SK-N-MC (cell line): ENCODE results near the gene PRTFDC1.

Experiments
- DNase-seq: peaks from one replicate; pipeline ENCODE4 v3.0.0-alpha.2; 2011; ENCODE audit warnings: low read depth, low spot score
- H3K27ac ChIP-seq: fragments of 200-600 bp; sonication (generic); 2 replicates; pipeline ENCODE4 v1.5.1; 2016; ENCODE audit warnings: mixed run types
- H3K36me3 ChIP-seq: fragments of 200-600 bp; sonication (generic); 2 replicates; pipeline ENCODE4 v1.6.1; 2017; ENCODE audit warnings: antibody characterized with exemption, low read length, mixed read lengths; ENCODE audit not compliant: insufficient read depth
- H3K4me3 ChIP-seq: fragments of 200-600 bp; sonication (generic); 2 replicates; pipeline ENCODE4 v1.5.1; 2016
- H3K9ac ChIP-seq: fragments of 200-600 bp; sonication (generic); 2 replicates; pipeline ENCODE4 v1.8.0; 2017; ENCODE audit warnings: mixed run types, mixed read lengths; ENCODE audit not compliant: insufficient read length
- H3K9me3 ChIP-seq: fragments of 200-600 bp; sonication (generic); 2 replicates; pipeline ENCODE4 v1.6.1; 2017; ENCODE audit warnings: low read depth, mild to moderate bottlenecking, antibody characterized with exemption, low read length, moderate library complexity, mixed read lengths
- EZH2 ChIP-seq: fragments of 200-600 bp; sonication (generic); IDR thresholded peaks from one replicate; pipeline ENCODE4 v1.6.1; 2017; ENCODE audit warnings: antibody characterized with exemption
- FOXP2 ChIP-seq: optimal IDR thresholded peaks from 2 replicates; pipeline ENCODE3; 2011; ENCODE audit warnings: mild to moderate bottlenecking, moderate library complexity; ENCODE audit not compliant: insufficient read depth; ENCODE audit errors: extremely low read length, control extremely low read depth
- POLR2AphosphoS5 ChIP-seq: IDR thresholded peaks from 2 replicates; pipeline ENCODE4 v1.6.1; 2012; ENCODE audit warnings: mild to moderate bottlenecking, low read depth, low read length, borderline replicate concordance

Gene PRTFDC1, protein sequence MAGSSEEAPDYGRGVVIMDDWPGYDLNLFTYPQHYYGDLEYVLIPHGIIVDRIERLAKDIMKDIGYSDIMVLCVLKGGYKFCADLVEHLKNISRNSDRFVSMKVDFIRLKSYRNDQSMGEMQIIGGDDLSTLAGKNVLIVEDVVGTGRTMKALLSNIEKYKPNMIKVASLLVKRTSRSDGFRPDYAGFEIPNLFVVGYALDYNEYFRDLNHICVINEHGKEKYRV

DNA sequence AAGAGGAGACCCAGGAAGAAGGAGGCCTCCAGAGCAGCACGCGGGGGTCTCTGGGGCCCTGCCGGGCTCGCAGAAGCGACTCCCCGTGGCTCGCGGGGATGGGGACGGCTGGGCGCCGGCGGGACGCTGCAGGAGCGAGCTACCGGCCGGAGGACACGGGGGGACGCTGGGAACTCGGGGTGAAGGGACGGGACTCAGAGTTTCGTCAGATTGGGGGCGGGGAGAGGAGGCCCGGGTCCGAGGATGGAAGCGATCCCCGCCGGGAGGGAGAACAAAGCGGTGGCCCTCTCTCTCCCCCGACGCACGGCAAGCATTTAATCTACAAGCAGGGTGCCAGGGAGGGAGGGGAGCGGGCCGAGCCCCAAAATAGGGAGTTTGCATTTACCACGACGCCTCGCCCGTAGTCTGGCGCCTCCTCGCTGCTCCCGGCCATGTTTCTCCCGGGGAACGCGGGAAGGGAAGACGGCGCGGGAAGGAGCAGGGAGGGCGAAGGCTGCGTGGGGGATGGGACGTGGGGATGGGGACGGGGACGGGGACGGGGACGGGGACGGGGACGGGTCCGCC, at the start of gene PRTFDC1:
Gene PRTFDC1 (minus strand): TSS at position 464 of the 564 bp plus-strand sequence. CDS start 31 bp downstream, at position 433.
- Histone ChIP-seq H3K9ac (peak within 1 kb of the TSS; percentile 5), H3K4me3 (peak within 1 kb of the TSS; percentile 58), H3K9me3 (no peaks in the 10 kb centered on the region), H3K36me3 (no peaks in the 10 kb centered on the region), H3K27ac (peak within 1 kb of the TSS; percentile 62; the same call in 1 of the 2 replicates)
- no peak for TF ChIP-seq FOXP2
- no peak for TF ChIP-seq POLR2AphosphoS5
- TF ChIP-seq EZH2: no peak
- DNase-seq: no peak

DNA sequence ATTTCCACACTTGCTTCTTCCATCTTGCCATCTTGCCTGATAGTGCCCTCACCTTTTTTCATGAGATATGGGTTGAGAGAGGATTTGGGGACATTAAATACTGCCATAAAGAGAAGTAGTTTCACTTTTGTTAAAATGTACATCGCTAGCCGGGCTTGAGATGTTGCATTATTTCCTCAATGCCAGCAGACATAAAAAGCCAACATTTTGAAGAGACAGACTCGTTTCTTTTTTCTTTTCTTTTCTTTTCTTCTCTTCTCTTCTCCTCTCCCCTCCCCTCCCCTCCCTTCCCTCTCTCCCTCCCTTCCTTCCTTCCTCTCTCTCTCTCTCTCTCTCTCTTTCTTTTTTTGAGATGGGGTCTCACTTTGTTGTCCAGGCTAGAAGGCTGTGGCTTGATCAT, 45.6 kb upstream of the PRTFDC1 start:
- Histone ChIP-seq H3K27ac (no peak overlapping the region), H3K9me3 (no peaks in the 10 kb centered on the region), H3K4me3 (no peak overlapping the region), H3K36me3 (no peaks in the 10 kb centered on the region), H3K9ac (no peak overlapping the region)
- DNase-seq: no peak
- TF ChIP-seq FOXP2 (no peak), POLR2AphosphoS5 (no peak), EZH2 (no peak)

DNA sequence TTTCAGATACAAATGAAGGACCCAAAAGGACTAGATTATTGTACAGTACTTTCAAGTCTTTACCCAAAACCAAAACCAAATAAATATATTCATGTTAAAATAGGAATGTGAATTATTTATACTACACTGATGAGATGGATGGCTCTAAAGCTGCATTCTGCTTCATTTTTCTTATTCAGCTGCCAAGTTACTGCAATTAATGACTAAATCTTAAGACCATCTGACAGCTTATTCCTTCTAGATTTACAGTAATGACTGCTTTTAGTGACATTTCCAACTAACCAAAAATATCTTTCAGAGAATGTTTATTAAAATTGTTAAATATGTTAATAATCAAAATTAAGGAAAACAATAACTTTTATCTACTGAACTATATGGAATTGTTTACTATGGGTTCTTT, 42.7 kb upstream of the PRTFDC1 start:
- Histone ChIP-seq H3K9ac (no peak overlapping the region), H3K4me3 (no peak overlapping the region), H3K36me3 (no peaks in the 10 kb centered on the region), H3K9me3 (no peaks in the 10 kb centered on the region), H3K27ac (no peak overlapping the region)
- no peak for DNase-seq
- TF ChIP-seq EZH2: no peak
- no peak for TF ChIP-seq POLR2AphosphoS5
- no peak for TF ChIP-seq FOXP2

DNA sequence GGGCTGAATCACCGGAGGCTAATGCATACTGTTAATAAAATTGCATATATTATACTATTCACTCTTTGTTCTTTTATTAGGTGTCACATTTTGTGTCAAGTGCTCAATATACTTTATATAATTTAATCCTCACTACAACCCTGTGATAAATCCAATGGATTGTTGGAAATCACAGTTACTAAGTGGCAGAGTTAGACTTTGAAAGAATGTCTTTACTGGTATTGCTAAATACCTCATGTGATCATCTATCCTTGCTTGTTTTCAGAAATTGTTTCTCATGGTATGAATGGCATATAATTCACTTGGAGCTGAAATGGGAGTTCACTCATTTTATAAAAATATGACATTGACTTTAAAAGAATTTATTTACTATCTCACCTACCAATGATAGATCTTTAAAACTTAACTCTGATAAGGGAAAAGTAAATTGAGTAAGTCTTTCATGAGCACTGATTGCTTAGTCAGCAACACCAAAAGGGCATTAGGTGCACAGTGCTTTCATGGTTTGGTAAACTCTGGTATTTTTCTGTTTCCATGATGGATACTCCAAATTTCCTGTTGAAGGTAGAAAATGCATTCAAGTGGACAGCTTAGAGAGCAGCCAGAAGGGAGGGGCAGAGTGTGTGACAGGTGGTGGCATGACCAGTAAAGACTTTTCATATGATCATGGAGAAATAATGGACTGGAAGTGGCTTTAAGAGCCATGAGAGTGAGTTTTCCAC, 41.0 kb upstream of the PRTFDC1 start:
- no peak for TF ChIP-seq POLR2AphosphoS5
- no peak for TF ChIP-seq FOXP2
- no peak for TF ChIP-seq EZH2
- H3K36me3 ChIP-seq: no peaks in the 10 kb centered on the region

DNA sequence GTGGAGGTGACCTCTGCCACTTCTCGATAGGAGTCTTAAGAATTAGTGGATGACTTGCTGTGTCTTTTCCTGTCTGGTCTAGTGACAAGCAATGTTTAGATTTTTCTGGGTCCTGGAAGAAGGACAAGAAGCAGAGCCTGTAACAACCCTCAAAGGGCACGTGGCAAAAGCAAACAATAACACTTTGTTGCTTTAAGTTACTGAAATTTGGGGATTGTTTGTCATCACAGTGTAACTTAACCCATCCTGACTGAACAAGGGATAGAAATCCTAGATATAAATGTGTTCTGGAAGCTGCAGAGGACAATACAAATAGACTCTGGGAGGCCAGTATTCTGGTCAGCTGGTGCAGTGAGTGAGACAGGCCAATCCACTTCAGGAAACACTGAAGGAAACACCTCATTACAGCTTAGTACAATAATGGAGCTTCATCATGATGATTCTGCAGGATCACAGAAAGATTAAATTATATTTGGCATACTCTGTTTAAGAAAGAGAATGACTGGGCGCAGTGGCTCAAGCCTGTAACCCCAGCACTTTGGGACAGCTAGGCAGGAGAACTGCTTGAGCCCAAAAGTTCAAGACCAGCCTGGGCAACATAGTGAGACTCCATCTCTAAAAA, 40.2 kb upstream of the PRTFDC1 start:
- no peak overlapping the region for H3K4me3 ChIP-seq
- H3K9me3 ChIP-seq: no peaks in the 10 kb centered on the region
- no peak for DNase-seq
- no peak overlapping the region for H3K9ac ChIP-seq
- TF ChIP-seq POLR2AphosphoS5: no peak
- no peak for TF ChIP-seq EZH2
- no peak for TF ChIP-seq FOXP2
- no peak overlapping the region for H3K27ac ChIP-seq
- H3K36me3 ChIP-seq: no peaks in the 10 kb centered on the region

More for the DNA sequence above, 41.0 kb upstream of the PRTFDC1 start:
- H3K4me3 ChIP-seq: no peak overlapping the region
- DNase-seq: no peak
- H3K27ac ChIP-seq: no peak overlapping the region
- no peaks in the 10 kb centered on the region for H3K9me3 ChIP-seq
- no peak overlapping the region for H3K9ac ChIP-seq

DNA sequence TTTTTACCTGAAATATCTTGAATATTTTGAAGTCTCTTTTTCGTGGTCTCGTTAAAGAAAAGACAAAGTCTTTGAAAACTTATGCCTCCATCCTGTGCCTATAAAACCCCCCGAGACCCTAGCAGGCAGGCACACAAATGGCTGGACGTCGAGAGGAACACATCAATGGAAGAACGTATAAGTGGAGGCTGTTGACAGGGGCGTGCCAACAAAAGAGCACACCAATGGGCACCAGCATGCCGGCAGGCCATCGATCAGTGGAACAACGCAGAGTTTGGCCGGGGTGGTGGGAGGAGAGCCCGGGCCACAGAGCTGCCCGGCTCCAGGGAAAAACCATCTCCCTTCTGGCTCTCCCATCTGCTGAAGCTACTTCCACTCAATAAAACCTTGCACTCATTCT, 38.9 kb upstream of the PRTFDC1 start:
- no peaks in the 10 kb centered on the region for H3K36me3 ChIP-seq
- no peak for DNase-seq
- no peak overlapping the region for H3K9ac ChIP-seq
- TF ChIP-seq EZH2 (no peak), POLR2AphosphoS5 (no peak), FOXP2 (no peak)
- no peak overlapping the region for H3K4me3 ChIP-seq
- H3K27ac ChIP-seq: no peak overlapping the region
- no peaks in the 10 kb centered on the region for H3K9me3 ChIP-seq

DNA sequence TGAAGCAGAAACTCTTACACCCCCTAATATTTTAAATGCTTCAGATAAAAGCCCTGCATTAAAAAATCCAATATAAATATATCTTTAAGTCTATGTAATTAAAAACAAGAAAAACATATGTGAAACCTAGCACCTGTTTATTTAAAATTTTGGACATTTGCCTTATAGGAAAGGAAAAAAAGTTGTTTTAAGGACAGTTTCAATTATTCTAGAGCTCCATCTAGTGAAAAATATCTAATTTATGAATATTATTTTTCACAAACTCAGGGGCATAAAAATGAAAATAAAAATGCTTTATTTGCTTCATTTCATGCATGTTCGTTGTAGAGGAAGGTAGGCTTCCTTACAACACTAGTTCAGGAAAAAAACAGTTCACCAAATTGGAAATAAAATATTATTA, 37.5 kb upstream of the PRTFDC1 start:
- no peak overlapping the region for H3K4me3 ChIP-seq
- TF ChIP-seq POLR2AphosphoS5 (no peak), FOXP2 (no peak), EZH2 (no peak)
- DNase-seq: no peak

More for the DNA sequence above, 37.5 kb upstream of the PRTFDC1 start:
- no peak overlapping the region for H3K9ac ChIP-seq
- no peaks in the 10 kb centered on the region for H3K36me3 ChIP-seq
- H3K9me3 ChIP-seq: no peaks in the 10 kb centered on the region
- H3K27ac ChIP-seq: no peak overlapping the region
